HepG2 (cell line): ENCODE data around the gene JDP2. TPM values are rescaled to one million over a fixed set of nuclear protein-coding genes. Genes with fewer than 3 reads are reported as not detected.

Experiments used
- ATAC-seq: fragments of 200-7000 bp; cut with Tn5 transposase; 3 replicates; pipeline ENCODE4 v1.9.1; 2020; ENCODE audit warnings: mild to moderate bottlenecking, moderate library complexity
- BruUV-seq: library from RNA; stranded (reverse); fragments of 400-500 nt; replicated peaks from 2 replicates; lab custom pipeline; 2021; lab: Mats Ljungman, UMichigan
- CTCF ChIA-PET: fragments of 300-600 bp; formaldehyde crosslinking; extraction: SDS; loops from one replicate; lab custom pipeline; 2021; ENCODE audit warnings: low total read pairs, inconsistent platforms, low intra/inter-chr PET ratio; lab: Yijun Ruan, JAX
- POLR2A ChIA-PET: fragments of 350-600 bp; sonication (Branson Sonifier 250); formaldehyde crosslinking; loops from one replicate; lab custom pipeline; 2020; ENCODE audit warnings: antibody characterized with exemption, inconsistent platforms; lab: Yijun Ruan, JAX
- DNase-seq: peaks from one replicate; pipeline ENCODE4 v3.0.0-alpha.2; 2015; ENCODE audit warnings: low spot score
- FAIRE-seq: peaks from 3 replicates; lab custom pipeline; 2011; peaks lifted over from hg19 to GRCh38; lab: Jason Lieb, UNC
- H2AFZ ChIP-seq: one replicate; pipeline ENCODE4 v1.6.1; 2011; ENCODE audit warnings: low read length, inconsistent platforms
- H3K27ac ChIP-seq: fragments of 300-600 bp; 3 replicates; pipeline ENCODE4 v1.8.0; 2011; ENCODE audit warnings: mixed run types, mild to moderate bottlenecking, mixed read lengths, low read length, inconsistent platforms; ENCODE audit not compliant: insufficient read depth; ENCODE audit errors: extremely low read length
- H3K27me3 ChIP-seq, 2 experiments: fragments of 200-600 bp in 1 of 2; 2 replicates in 1 of 2; 3 replicates in 1 of 2; pipeline versions ENCODE4 v1.6.0 to v1.8.0; 2011; ENCODE audit warnings: low read length in 2 of 2, mild to moderate bottlenecking in 2 of 2, moderate library complexity in 2 of 2, inconsistent platforms in 1 of 2; ENCODE audit not compliant: insufficient read depth in 2 of 2, control insufficient read depth in 1 of 2
- H3K36me3 ChIP-seq, 2 experiments: fragments of 200-600 bp in 1 of 2; replicated peaks in 1 of 2; 2 replicates in 1 of 2; 3 replicates in 1 of 2; pipeline versions ENCODE4 v1.5.1 to v1.8.0; 2011; ENCODE audit warnings: low read length in 2 of 2, inconsistent platforms in 1 of 2; ENCODE audit not compliant: insufficient read depth in 2 of 2, control insufficient read depth in 1 of 2
- H3K4me1 ChIP-seq: 2 replicates; pipeline ENCODE4 v1.5.1; 2012; ENCODE audit warnings: low read length, inconsistent platforms; ENCODE audit not compliant: insufficient read depth
- H3K4me2 ChIP-seq: 2 replicates; pipeline ENCODE4 v1.6.0; 2011; ENCODE audit warnings: low read depth, low read length, inconsistent platforms
- H3K4me3 ChIP-seq, 3 experiments: fragments of 200-600 bp in 1 of 3; sonication (generic), shearing (Covaris generic) in 1 of 3; replicated peaks in 1 of 3; 2 replicates each; pipeline ENCODE4 v1.5.1; 2011 to 2016; ENCODE audit warnings: low read length in 3 of 3, inconsistent platforms in 2 of 3, low read depth in 2 of 3, mild to moderate bottlenecking in 2 of 3, control low read depth in 1 of 3, mixed read lengths in 1 of 3; ENCODE audit not compliant: insufficient read depth in 1 of 3
- H3K79me2 ChIP-seq: one replicate; pipeline ENCODE4 v1.6.1; 2011; ENCODE audit warnings: low read length, inconsistent platforms; ENCODE audit not compliant: insufficient read depth
- H3K9ac ChIP-seq: 2 replicates; pipeline ENCODE4 v1.6.0; 2011; ENCODE audit warnings: mild to moderate bottlenecking, low read depth, low read length, inconsistent platforms; ENCODE audit not compliant: insufficient read depth
- H3K9me3 ChIP-seq: 2 replicates; pipeline ENCODE4 v1.5.1; 2012; ENCODE audit warnings: mild to moderate bottlenecking, low read length
- H4K20me1 ChIP-seq: 2 replicates; pipeline ENCODE4 v1.6.0; 2011; ENCODE audit warnings: inconsistent platforms, mild to moderate bottlenecking, low read length, moderate library complexity; ENCODE audit not compliant: insufficient read depth
- CENPT ChIP-seq: sonication (generic); formaldehyde crosslinking; IDR thresholded peaks from 2 replicates; pipeline ENCODE4 v1.8.0; 2022; ENCODE audit warnings: low read depth, mild to moderate bottlenecking, moderate library complexity, missing genetic modification reagents
- E2F5 ChIP-seq: sonication (generic); formaldehyde crosslinking; conservative IDR thresholded peaks from 2 replicates; pipeline ENCODE4 v1.4.0; 2020; ENCODE audit warnings: missing genetic modification reagents
- FOXO4 ChIP-seq: sonication (generic); formaldehyde crosslinking; conservative IDR thresholded peaks from 2 replicates; pipeline ENCODE4 v1.8.1; 2023; ENCODE audit warnings: missing genetic modification reagents
- HIC2 ChIP-seq: sonication (generic); formaldehyde crosslinking; IDR thresholded peaks from 2 replicates; pipeline ENCODE4 v1.9.0; 2022; ENCODE audit warnings: low read depth, missing genetic modification reagents
- ISX ChIP-seq: sonication (generic); formaldehyde crosslinking; conservative IDR thresholded peaks from 2 replicates; pipeline ENCODE4 v1.5.0; 2020; ENCODE audit warnings: missing genetic modification reagents
- KDM1A ChIP-seq: IDR thresholded peaks from 2 replicates; pipeline ENCODE4 v1.6.1; 2016; ENCODE audit warnings: missing compliant biosample characterization
- KDM4B ChIP-seq: sonication (generic); formaldehyde crosslinking; IDR thresholded peaks from 2 replicates; pipeline ENCODE4 v1.4.0; 2020; ENCODE audit warnings: missing genetic modification reagents
- MAX ChIP-seq: IDR thresholded peaks from 2 replicates; pipeline ENCODE4 v1.6.1; 2012; ENCODE audit warnings: inconsistent platforms
- MED1 ChIP-seq: sonication (generic); formaldehyde crosslinking; IDR thresholded peaks from 2 replicates; pipeline ENCODE4 v1.4.0; 2020; ENCODE audit warnings: missing genetic modification reagents
- MZF1 ChIP-seq: sonication (generic); formaldehyde crosslinking; IDR thresholded peaks from 2 replicates; pipeline ENCODE4 v1.8.1; 2023; ENCODE audit warnings: mild to moderate bottlenecking, missing genetic modification reagents, borderline replicate concordance
- NFE2L1 ChIP-seq: sonication (generic); formaldehyde crosslinking; IDR thresholded peaks from 2 replicates; pipeline ENCODE4 v1.4.0; 2020; ENCODE audit warnings: missing genetic modification reagents, mild to moderate bottlenecking, borderline replicate concordance
- RNF219 ChIP-seq: sonication (generic); formaldehyde crosslinking; IDR thresholded peaks from 2 replicates; pipeline ENCODE4 v1.5.0; 2020; ENCODE audit warnings: mild to moderate bottlenecking, missing genetic modification reagents
- ZBTB20 ChIP-seq: sonication (generic); formaldehyde crosslinking; IDR thresholded peaks from 2 replicates; pipeline ENCODE4 v1.8.1; 2023; ENCODE audit warnings: missing genetic modification reagents, low read depth, mild to moderate bottlenecking, borderline replicate concordance
- ZFY ChIP-seq: sonication (generic); formaldehyde crosslinking; IDR thresholded peaks from 2 replicates; pipeline ENCODE4 v1.4.0; 2020; ENCODE audit warnings: missing genetic modification reagents
- ZGPAT ChIP-seq: IDR thresholded peaks from 2 replicates; pipeline ENCODE4 v1.6.1; 2016; ENCODE audit warnings: mild to moderate bottlenecking
- ZNF10 ChIP-seq: sonication (generic); formaldehyde crosslinking; IDR thresholded peaks from 2 replicates; pipeline ENCODE4 v1.4.0; 2020; ENCODE audit warnings: mild to moderate bottlenecking, low read depth, missing genetic modification reagents, borderline replicate concordance
- ZNF274 ChIP-seq: sonication (generic); formaldehyde crosslinking; IDR thresholded peaks from 2 replicates; pipeline ENCODE4 v1.5.1; 2020; ENCODE audit warnings: mild to moderate bottlenecking, missing genetic modification reagents
- WGBS: methylation state at CpG from one replicate; pipeline ENCODE4 v1.1.6; 2017; ENCODE audit warnings: low lambda C conversion rate; 5-methylcytosine and 5-hydroxymethylcytosine counted together
- in situ Hi-C: cut with HindIII; loops from 2 replicates; pipeline ENCODE4 v1.10.0; 2017; ENCODE audit warnings: low pct_unique_long_range_greater_than_20kb; ENCODE audit not compliant: extremely low pct_ligation_motif_present
- intact Hi-C: fragments of 100-400 bp; cut with micrococcal nuclease; formaldehyde crosslinking; loops from one replicate; pipeline ENCODE4 v1.10.0; 2022; ENCODE audit not compliant: unreplicated experiment
- polyA plus RNA-seq, 8 experiments: library from polyadenylated mRNA; depleted of rRNA in 3 of 8; stranded (reverse) in 7 of 8; unstranded in 1 of 8; fragments of >200 nt; fragmentation: Illumina TruSeq in 4 of 8; extraction: Trizol in 4 of 8; gene quantifications; 2 replicates each; pipeline versions ENCODE4 v1.2.1 to v1.2.3, GENCODE V29; 2011 to 2016; ENCODE audit warnings: low read depth in 4 of 8, missing spikeins in 1 of 8, mixed read lengths in 1 of 8; ENCODE audit not compliant: insufficient read depth in 1 of 8
- total RNA-seq, 5 experiments: library from RNA; depleted of rRNA; stranded (reverse); fragments of >200 nt; fragmentation: Illumina TruSeq; extraction: Trizol; gene quantifications; 2 replicates each; pipeline ENCODE4 v1.2.3, GENCODE V29; 2016; ENCODE audit warnings: low read depth in 1 of 5

Gene JDP2
- total and polyA plus RNA-seq, 2 of the 13 experiments (the other 11 are each of a cell fraction or from before 2014, with no cell fraction given), result 8.0 to 8.9 TPM

- H3K36me3 ChIP-seq, result no peaks in the 10 kb centered on the region
- no peak overlapping the region for H2AFZ ChIP-seq
- H3K27ac ChIP-seq, result no peak overlapping the region
- H3K4me1 ChIP-seq, result no peaks in the 10 kb centered on the region
- FAIRE-seq (no peak), DNase-seq (no peak), ATAC-seq (no peak)
- H3K9me3 ChIP-seq, result no peaks in the 10 kb centered on the region
- intact Hi-C loops (no loop called here), in situ Hi-C loops (no loop called here)
- no peaks in the 10 kb centered on the region for H3K79me2 ChIP-seq
- no peak overlapping the region for H3K4me3 ChIP-seq
- 30% methylated on average over 11 of the region's 14 CpGs for WGBS
- no peak overlapping the region for H3K9ac ChIP-seq
- no peaks in the 10 kb centered on the region for H4K20me1 ChIP-seq
- no peak overlapping the region for H3K4me2 ChIP-seq
- ChIA-PET POLR2A (no interaction called here), CTCF (no interaction called here)
- no peaks in the 10 kb centered on the region; a peak in 1 of 5 replicates for H3K27me3 ChIP-seq
- BruUV-seq, result no TSS peak
- TF ChIP-seq ZBTB20 (CRISPR knock-in tag) (no peak), ZGPAT (no peak), KDM1A (CRISPR knock-in tag) (no peak), MAX (no peak), MED1 (no peak), FOXO4 (CRISPR knock-in tag) (no peak), CENPT (CRISPR knock-in tag) (no peak), ZNF10 (CRISPR knock-in tag) (no peak), RNF219 (CRISPR knock-in tag) (no peak), ZFY (no peak), KDM4B (no peak), E2F5 (CRISPR knock-in tag) (no peak), HIC2 (no peak), ISX (CRISPR knock-in tag) (no peak), NFE2L1 (CRISPR knock-in tag) (no peak), MZF1 (CRISPR knock-in tag) (no peak), ZNF274 (CRISPR knock-in tag) (no peak)
These were observed 63.7 kb downstream of the JDP2 start for GRCh38 chr14:75491376-75491978.
